HG03095 (cell line): ENCODE data around the gene PTPRN2.
"Not testable (repeated sequence)": the region's sequence is repeated elsewhere in the genome, so short reads cannot be mapped to it uniquely, and the experiment has no call there.

ENCODE experiments used
- ATAC-seq: cut with Tn5 transposase; IDR thresholded peaks from one replicate; pipeline ENCODE4 v1.9.1; 2021; ENCODE audit warnings: moderate library complexity; ENCODE audit not compliant: unreplicated experiment

Gene PTPRN2

DNA sequence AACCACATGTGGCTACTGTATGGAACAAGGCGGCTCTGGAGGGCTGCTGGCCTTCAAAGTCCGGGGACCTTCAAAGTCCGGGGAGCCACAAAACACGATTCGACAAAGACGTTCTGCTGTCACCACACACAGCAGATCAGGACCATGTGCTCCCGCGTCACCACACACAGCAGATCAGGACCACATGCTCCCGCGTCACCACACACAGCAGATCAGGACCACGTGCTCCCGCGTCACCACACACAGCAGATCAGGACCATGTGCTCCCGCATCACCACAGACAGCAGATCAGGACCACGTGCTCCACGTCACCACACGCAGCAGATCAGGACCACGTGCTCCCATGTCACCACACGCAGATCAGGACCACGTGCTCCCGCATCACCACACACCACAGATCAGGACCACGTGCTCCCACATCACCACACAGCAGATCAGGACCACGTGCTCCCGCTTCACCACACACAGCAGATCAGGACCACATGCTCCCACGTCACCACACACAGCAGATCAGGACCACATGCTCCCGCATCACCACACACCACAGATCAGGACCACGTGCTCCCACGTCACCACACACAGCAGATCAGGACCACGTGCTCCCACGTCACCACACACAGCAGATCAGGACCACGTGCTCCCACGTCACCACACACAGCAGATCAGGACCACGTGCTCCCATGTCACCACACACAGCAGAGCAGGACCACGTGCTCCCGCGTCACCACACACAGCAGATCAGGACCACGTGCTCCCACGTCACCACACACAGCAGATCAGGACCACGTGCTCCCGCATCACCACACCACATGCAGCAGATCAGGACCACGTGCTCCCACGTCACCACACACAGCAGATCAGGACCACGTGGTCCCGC, 1024.9 kb downstream of the PTPRN2 start:
- ATAC-seq = not testable (repeated sequence)

DNA sequence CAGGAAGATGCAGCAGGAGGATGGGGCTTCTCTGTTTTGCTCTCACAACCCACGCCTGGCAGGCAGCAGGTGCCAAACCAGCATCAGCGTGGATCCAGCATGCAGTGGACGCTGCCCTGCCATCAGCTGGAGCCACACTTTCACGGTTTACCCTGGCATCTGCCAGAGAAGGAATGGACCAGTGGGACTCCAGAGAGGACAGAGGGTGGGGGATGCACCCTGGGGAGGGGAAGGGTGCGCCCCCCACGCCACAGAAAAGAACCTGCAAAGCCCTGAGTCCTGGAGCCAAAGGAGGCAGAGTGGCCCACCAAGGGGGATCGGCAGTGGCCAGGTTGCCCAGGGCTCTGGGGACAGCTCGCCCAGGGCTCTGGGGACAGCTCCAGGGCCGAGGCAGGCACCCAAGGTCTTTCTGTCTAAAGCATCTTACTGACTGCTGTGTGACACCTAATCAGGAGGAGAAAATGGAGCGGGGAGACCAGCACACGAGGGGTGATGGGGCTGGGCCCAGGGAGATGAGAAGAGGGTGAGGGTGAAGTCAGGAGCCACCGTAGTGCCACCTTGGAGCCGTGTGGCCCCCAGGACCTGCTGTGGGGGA, 1025.7 kb downstream of the PTPRN2 start:
- no peak for ATAC-seq

DNA sequence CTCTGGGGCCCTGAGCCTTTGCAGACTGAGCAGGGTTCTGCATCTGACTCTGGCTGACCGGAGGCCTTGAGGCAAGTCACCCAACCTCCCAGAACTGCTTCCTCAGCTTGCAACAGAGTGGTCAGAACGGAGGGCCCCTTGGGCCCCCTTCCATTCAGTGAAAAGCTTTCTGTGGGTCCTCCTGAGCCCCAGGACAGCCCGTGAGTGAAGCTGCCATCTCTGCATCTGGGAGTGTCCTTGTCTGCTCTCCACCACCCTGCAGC, 1026.2 kb downstream of the PTPRN2 start:
- ATAC-seq = no peak

DNA sequence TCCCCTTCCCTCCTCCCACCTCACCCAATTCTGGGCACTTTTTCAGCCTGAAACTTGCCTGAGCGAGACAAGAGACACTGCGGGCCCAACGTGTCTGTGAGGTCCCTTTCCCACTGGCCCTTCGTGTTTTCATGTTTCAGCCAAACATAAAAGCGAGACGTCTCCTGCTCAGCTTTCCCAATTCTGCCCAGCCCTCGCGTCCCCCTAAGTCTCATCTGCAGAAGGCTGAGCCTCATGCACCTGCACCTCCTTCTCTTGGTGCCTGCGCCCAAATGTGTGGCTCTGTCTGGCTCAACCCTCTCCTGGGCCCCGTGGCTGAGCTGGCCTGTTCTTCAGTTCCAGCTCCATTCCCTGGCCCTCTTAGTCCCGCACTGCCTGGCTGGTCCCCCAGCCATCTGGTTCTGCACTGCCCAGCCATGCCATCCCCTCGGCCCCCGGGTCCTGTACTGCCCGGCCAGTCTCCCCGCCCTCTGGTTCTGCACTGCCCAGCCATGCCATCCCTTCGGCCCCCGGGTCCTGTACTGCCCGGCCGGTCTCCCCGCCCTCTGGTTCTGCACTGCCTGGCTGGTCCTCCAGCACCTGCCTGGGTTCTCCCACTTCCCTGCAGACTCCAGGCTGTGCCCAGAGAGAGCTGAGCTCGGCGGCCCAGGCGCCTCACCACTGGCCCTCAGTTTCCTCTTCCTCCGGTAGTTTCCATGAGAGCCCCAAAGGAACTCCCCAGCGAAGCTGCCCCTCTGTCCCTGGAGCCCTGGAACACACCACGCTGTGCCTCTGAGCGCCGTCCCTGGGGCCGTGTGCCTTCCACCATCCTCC, 1026.7 kb downstream of the PTPRN2 start:
- no peak for ATAC-seq

DNA sequence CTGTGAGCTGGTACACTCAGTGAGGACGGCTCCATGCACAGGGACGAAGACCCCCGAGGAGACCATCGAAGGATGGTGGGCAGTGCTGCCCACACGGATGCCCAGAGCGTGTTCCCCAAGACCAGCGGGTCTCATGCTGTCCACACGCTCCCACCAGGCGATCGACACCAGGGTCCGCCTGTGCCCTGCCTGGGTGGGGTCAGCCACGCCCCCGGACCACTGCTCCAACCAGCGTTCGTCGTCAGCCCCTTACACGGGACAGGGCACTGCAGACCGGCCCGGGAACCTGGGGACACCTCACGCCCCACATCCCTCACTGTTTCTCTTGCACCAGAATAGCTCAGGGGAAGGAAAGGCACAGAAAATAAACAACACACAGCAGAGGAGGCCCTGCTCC, 1027.4 kb downstream of the PTPRN2 start:
- no peak for ATAC-seq

DNA sequence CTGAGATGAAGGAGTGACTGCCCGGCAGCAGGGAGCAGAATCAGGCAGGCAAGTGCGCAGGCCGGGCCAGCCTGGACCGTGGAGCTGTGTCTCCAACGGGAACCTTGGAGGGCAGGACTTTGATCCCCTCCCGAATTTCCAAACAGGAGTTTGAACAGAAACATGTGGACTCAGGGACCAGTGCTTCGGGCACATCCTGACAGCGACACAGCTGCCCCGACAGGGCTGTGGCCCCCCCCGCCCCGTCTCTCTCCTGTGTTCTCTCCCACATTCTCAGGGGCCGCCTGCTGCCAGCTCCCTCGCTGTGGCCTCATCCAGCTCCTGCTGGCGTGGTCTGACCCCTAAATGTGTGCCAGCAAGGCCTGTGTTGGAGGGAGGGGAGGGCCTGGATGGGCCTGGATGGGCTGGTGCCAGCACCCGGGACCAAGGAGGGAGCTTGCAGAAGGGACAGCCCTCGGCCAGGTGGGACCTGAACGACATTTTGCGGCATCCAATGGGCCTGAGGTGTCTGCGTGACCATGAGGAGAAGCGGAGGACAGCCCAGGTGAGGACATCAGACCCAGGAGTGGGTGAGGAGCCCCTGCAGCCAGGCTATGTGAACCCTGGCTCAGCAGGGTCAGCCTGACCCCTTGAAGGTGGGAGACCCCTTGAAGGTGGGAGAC, 1027.9 kb downstream of the PTPRN2 start:
- no peak for ATAC-seq

DNA sequence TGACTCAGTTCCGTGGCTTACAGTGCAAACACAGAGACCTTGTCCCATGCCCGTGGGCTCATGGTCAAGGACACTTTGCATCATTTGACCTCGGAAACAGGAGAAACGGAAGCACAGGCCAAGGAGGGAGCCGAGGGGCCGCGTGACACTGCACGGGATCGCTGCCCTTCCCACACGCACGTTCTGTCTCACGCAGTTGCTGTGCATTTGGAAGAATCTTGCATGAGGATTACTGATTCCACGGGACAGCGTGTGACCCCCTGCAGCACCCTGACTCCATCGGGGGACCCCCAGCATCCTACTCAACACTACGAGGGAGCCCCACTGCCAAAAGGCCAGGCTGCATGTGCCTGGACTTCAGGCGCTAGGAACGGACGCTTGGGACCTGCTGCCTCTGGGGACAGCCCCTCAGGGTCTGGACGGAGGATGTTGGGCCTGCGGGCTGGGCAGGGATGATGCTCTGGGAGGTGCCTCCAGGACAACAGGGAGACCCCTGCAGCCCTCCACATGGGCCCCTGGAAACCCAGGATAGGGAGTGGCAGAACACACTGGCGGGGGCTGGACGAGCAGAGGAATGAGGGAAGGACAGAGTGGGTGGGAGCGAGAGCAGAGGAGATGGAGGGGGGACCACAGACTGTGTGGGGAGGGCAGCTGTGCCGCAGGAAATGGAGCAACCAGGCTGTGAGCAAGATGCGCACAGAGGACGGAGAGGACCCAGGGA, 1028.6 kb downstream of the PTPRN2 start:
- ATAC-seq = no peak

DNA sequence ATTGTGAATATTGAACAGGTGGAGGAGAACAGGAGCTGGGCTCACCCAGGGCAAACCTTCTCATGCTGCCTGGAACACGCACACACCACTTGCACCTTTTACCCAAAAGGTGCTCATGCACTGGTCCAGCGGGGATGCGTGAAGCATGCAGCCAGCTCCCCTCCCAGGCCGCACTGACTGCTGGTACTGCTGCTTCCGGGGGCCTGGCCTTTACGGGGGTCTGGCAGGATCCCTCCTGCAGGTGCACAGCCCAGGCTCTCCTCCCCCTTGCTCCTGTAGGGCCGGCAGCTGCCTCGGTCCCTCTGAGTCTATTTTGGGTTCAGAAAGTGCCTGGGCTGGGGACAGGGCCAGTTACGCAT, 1029.1 kb downstream of the PTPRN2 start:
- ATAC-seq = no peak

DNA sequence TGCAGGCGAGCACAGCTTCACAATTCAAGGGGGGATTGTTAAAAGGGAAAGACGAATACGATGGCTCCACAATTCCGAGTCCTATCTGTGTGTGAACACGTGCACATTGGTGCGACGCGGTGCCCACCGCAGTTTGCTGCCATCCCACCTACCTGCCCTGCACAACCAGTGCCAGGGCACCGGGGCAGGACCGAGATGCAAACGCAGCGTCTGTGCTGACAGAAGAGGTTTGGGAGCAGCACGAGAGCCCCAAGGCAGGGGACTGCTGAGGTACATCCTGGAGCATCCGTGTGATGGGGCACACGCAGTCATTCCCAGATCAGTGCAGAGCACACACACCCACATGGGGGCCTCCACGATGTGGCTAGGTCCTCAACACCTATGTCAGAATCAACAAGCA, 1029.6 kb downstream of the PTPRN2 start:
- no peak for ATAC-seq

DNA sequence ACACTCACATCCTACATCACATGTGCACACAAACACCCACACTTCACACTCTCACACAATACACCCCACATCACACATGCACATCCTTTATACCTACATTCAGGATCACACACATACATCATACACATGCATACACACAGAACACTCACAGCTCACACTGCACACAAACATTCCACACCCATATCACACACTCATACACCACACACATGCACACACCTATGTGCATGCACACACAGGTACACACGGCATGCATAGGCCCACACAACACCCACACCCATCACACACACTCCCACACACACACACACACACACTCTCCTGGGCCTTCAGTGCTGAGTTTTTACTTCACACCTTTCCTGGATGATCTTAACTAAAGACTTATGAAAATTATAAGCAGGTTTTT, 1030.4 kb downstream of the PTPRN2 start:
- ATAC-seq = no peak

DNA sequence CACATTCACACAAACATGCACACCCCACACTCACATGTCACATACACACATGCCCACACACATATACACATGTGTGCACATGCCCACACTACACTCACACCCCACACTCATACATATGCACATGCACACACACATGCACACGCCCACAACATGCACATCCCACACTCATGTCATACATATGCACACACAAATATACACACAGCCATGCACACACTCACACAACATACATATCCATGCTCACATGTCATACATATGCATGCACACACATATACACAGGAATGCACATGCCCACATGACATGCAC, 1031.0 kb downstream of the PTPRN2 start:
- ATAC-seq = no peak

DNA sequence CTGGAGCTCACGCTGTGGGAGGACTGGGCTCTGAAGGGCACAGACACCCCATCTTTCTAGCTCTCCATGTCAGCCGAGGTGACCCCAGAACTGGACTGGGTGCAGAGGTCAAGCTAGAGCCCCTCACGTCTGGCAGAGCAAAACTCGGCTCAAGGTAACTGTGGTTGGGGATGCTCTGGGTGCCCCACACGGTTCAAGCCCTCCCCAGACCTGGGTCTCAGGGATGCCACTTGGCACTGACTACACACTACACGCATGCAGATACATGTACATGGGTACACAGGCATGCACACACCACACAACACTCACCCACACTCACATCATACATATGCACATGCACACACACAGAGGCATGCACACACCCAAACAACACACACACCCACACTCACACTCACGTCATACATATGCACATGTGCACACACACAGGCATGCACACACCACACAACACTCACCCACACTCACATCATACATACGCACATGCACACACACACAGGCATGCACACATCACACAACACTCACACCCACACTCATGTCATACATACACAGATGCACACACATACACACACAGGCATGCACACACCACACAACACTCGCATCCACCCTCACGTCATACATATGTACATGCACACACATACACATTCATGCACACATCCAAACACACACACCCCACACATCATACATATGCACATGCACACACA, 1031.5 kb downstream of the PTPRN2 start:
- no peak for ATAC-seq

DNA sequence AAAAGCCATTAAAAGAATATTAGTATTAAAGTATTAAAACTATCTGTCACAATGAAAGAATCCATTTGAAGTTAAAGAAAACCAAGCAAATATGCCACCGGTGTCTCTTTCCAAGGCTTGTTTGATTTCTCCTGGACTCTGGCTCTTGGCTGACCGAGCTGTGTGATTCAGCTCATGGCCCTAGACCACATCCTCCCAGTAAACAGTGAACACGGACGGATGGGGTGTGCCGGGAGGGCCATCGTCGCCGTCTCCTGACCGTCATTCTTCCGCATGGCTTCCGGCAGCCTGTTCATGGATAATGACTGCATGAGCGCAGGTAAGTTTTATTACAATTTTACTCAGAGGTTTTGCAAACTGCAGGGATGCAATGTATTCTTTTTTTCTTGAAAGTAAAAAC, 1032.3 kb downstream of the PTPRN2 start:
- no peak for ATAC-seq

DNA sequence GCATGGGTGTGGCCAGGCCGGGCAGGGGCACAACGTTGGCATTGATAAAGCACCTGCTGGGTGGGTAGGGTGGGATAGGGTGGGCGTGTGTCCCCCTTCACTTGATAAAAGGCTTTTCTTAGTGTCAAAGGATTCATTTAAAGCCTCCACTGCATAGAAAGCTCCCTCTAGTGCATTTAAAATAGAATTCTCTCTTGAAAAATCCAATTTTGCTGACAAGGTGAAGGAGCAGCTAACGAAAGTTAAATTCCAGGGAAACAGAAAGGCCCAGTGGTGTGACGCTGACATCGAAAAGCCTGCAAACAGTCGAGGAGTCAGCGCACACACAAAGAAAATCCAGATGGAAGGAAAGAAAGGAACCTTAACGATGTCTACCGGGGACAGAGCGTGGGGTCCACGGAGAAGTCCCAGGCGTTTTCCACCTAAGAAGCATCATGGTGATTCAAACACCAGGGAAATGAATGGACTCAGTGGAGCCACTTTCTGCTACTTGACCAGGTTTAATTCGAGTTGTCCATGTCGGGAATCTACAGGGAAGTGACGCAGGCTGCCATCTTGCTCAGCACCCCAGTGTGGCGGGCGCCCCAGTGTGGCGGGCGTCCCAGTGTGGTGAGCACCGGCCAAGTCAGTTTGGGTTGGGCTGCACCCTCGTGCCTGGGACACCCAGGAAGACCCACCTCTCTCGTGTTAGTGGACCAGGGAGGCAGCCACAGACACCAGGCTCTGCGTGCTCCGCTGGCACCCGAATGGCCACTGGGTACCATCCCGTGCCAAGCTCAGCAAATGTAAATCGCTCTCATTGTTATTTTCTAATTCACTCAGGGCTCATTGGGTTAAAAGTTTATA, 1033.0 kb downstream of the PTPRN2 start:
- no peak for ATAC-seq

DNA sequence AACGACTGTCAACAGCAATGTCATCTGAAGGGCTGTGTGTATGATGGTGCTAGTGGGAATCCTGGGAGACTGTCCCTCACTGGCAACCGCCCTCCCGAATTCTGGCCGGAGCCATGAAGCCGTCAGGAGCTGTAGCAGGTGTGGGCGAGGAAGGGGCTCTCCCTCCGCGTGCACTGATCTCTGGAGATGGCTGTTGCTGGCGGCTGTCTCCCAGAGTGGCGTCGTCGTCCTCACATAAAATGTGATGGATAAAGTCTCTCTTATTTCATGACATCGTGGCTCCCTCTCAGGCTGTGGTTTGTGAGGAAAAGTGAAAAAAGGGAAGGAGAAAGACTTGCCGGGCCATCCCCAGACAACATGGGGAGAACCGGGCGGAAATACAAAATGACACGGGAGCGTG, 1034.4 kb downstream of the PTPRN2 start:
- ATAC-seq = no peak

DNA sequence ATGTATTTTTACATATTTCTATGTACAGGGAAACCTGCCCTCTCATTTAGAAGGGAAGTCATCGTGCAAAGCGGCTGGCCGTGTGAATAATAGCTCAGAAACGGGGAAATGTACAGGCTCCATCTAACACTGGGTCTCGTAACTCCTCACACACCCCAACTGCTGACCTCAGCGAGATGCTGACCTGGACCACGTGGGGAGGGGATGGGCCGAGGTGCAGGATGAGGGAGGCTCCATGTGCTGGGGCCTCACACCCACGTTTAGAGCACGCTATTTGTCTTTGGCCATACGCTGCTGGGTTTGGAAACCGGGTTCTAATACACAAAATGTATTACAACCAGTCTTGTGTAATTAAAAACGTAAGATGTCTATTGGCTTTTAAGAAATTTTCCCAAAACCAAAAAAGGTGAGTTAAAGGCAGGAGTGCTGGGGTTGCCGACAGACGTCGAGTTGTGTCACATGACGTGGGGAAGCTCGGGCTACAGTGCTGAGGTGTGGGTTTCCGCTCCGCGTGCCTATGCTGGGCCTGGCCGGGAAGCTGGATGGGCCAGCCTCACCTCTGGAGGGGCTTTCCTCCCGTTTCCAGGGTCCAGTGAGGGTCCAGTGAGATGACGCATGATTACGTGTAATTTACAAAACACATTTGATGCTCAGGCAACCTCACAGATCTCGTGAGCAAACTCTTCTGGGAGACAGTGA, 1035.2 kb downstream of the PTPRN2 start:
- ATAC-seq = no peak

DNA sequence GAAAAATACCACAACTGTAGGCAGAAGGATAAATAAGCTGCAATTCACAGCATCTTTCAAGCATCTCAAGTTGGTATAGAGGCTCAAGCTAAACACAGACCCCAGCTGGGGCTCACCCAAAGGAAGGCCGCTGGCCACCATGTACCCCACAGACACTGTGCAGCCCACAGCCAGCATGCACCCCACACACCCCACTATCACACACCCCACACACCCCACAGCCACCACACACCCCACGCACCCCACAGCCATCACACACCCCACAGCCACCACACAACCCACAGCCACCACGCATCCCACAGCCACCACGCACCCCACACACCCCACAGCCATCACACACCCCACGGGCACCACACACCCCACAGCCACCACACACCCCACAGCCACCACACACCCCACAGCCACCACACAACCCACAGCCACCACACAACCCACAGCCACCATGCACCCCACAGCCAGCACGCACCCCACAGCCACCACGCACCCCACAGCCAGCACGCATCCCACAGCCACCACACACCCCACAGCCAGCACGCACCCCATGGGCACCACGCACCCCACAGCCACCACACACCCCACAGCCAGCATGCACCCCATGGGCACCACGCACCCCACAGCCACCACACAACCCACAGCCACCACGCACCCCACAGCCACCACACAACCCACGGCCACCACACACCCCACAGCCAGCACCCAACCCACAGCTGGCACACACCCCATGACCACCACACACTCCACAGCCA, 1036.1 kb downstream of the PTPRN2 start:
- ATAC-seq = no peak
